ENCODE measurements around the gene HEXB. TPM values are rescaled to one million over a fixed set of nuclear protein-coding genes. Genes with fewer than 3 reads are reported as not detected.

Gene HEXB
- total RNA-seq, 1 experiment from 2014 or later = 56.3 TPM

GRCh38 chr5:74765929-74766328, 80.9 kb downstream of the HEXB start:
- H3K4me1 Mint-ChIP-seq = peaks cover 10 to 15% of the 10 kb centered on the region in 2 experiments
- H3K9me3 Mint-ChIP-seq = no peaks in the 10 kb centered on the region
- Histone ChIP-seq H3K23me2 (ENCODE audit: insufficient read length, low read depth, low read length, poor library complexity, severe bottlenecking) (peaks cover 3% of the 10 kb centered on the region), H2BK5ac (ENCODE audit: insufficient read length, low read length) (no peak overlapping the region), H3K27me3 (ENCODE audit: insufficient read depth, low read length) (no peaks in the 10 kb centered on the region), H3T11ph (ENCODE audit: low read length) (no peak overlapping the region), H4K20me1 (ENCODE audit: control insufficient read depth, insufficient read depth, insufficient read length) (no peaks in the 10 kb centered on the region), H2BK120ac (ENCODE audit: low read depth, low read length, poor library complexity, severe bottlenecking) (no peak overlapping the region), H2AK5ac (ENCODE audit: insufficient read length, low read length) (no peak overlapping the region), H3K27ac (ENCODE audit: insufficient read length, low read depth, low read length) (no peak overlapping the region), H2BK20ac (ENCODE audit: low read depth, low read length, poor library complexity, severe bottlenecking) (no peak overlapping the region), H2BK12ac (ENCODE audit: insufficient read length, low read depth, low read length) (no peak overlapping the region), H3K18ac (ENCODE audit: insufficient read length, low read depth, low read length) (no peak overlapping the region), H3K23ac (ENCODE audit: insufficient read length, low read depth, low read length) (no peak overlapping the region), H3K9me3 (ENCODE audit: control insufficient read depth, low read depth, low read length) (no peaks in the 10 kb centered on the region), H4K91ac (ENCODE audit: insufficient read length, low read depth, low read length) (no peak overlapping the region), H3K4ac (ENCODE audit: low read depth, low read length) (no peak overlapping the region), H4K8ac (replicated peaks; ENCODE audit: insufficient read length, low read depth, low read length) (no peak overlapping the region), H4K5ac (ENCODE audit: insufficient read length, low read depth, low read length) (no peak overlapping the region), H2AFZ (ENCODE audit: low read length) (no peak overlapping the region), H3K4me1 (ENCODE audit: insufficient read depth, low read length) (no peaks in the 10 kb centered on the region), H3K79me1 (ENCODE audit: insufficient read depth, low read depth, low read length, poor library complexity, severe bottlenecking) (peaks cover 7% of the 10 kb centered on the region), H3K9ac (ENCODE audit: extremely low read depth, insufficient read length, low read length) (peak overlapping the region; percentile 50), H3K14ac (ENCODE audit: insufficient read depth, low read length) (no peak overlapping the region), H2BK15ac (ENCODE audit: low read depth, low read length) (no peak overlapping the region), H3K79me2 (ENCODE audit: insufficient read depth, low read length) (peaks cover 15% of the 10 kb centered on the region; the same call in 1 of the 2 replicates), H3K4me2 (ENCODE audit: insufficient read depth, insufficient read length, low read length) (peak overlapping the region; percentile 97), H3K56ac (ENCODE audit: insufficient read length, low read depth, low read length) (no peak overlapping the region)
- DNase-seq = no peak
- H3K36me3 Mint-ChIP-seq (ENCODE audit: insufficient read depth in 1 of 3, low read depth in 3 of 3) = peaks cover 18 to 34% (median 27%) of the 10 kb centered on the region in 3 experiments
- no peak overlapping the region for H3K27ac Mint-ChIP-seq
- peak overlapping the region; percentile 99 to 100 for H3K4me3 Mint-ChIP-seq
- no peak for TF ChIP-seq CTCF (conservative IDR thresholded peaks at IDR 0.05)
- no peaks in the 10 kb centered on the region for H3K27me3 Mint-ChIP-seq (ENCODE audit: low read depth)
- WGBS (ENCODE audit: extremely low coverage, insufficient read length, low lambda C conversion rate) = no CpG with 5 or more reads among the region's 27 CpGs

Data from H9 (cell line).